ENCODE results near the gene MAP4K1.

MAP4K1 gene

DNA sequence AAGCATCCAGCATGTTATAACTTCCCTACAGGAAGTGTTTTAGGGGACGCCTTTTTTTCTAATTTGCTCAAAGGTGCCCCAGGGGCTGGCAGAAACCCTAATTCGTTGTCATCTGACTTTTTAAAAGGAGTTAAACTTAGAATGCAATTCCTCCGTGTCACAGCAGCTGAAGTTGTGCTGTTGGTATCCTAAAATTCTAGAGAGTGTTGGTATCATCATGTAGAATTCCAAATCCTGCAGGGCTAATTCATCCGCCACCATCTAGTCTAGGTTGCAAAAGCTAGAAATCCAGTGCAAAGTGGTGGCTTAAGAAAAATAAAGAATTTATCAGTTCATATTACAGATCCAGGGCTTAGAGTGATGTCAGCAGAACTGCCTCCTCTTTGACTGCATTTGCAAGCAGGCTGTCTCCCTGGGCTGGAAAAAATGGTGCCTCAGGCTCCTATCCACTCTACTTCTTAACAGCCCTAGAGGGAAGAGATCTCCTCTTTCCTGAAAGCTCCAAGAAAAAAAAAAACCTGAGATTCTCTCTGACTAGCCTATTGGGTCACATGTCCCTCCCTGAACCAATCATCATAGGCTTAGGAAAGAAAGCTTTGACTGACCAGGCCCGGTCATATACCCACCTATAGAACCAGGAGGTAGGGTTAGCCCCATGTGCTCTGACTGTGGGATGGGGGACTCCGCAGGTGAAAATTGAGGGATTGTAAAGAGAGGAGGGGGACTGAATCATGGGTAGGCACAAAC lies 73.0 kb downstream of the MAP4K1 start:
- DNase-seq (ENCODE audit: low spot score): peak; percentile 78

DNA sequence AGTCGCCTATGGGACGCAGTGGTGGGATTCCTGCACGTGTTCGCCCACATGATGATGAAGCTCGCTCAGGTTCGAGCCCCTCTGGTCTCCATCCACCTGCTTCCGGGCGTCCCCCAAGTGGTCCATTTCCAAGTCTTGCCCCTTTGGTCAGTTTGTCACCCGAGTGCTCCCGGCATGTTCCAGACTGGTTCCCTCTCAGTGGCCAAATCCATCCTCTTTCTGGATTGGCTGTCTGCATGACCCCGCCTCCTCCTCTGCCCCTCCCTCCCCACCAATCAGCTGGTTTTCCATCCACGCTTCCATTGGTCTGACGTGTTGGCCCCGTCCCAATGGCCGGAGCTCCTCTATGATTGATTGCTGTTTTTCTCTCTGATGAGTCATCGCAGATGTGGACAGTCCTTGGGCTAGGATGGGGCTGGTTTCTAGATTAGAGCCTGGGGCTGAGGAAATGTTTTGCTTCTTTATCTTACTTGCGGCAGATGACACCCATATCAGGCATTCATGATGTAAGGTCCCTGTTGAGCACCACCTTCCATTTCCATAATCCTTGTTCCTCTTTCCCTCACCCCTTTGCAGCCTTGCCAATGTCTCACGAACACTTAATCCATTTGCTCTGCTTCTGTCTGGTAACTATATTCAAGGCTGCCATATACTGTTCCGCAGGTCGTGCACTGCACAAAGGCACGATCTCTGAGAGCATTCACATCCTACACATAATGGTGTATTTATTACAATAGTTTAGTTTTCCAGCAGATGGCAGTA lies 73.8 kb downstream of the MAP4K1 start:
- peak; percentile 21 for DNase-seq (ENCODE audit: low spot score)

DNA sequence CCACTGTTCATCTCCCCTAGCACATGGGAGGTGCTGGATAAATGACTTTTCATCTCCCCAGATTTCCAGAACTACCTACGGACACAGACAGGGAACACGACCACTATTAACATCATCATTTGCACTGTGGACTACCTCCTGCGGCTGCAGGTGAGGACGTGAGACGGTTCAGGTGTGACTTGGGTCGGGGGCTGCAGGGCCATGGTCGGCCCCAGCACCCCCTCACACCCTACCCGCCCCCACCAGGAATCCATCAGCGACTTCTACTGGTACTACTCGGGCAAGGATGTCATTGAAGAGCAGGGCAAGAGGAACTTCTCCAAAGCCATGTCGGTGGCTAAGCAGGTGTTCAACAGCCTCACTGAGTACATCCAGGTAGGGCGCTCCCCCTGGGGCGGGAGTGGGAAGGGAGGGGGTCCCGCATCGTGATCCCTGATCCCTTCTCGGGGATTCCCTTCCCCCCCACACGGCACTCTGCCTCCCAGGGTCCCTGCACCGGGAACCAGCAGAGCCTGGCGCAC lies 74.4 kb downstream of the MAP4K1 start:
- no peak for DNase-seq (ENCODE audit: low spot score)

DNA sequence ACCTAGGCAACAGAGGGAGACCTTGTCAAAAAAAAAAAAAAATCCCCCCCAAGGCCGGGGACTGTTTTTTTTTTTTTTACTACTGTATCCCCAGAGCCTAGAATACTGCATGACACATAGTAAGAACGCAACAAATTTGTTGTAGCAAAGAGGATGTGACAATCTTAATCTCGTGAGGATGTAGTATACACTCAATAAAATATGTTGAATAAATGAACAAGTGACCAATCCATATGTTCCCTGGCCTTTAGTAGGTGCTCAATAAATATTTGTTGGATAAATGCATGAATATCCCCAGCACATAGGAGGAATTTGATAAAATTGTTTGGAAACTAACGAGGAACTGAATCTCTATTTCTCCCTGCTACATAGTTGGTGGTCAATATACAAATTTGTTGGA lies 75.7 kb downstream of the MAP4K1 start:
- DNase-seq (ENCODE audit: low spot score): no peak

DNA sequence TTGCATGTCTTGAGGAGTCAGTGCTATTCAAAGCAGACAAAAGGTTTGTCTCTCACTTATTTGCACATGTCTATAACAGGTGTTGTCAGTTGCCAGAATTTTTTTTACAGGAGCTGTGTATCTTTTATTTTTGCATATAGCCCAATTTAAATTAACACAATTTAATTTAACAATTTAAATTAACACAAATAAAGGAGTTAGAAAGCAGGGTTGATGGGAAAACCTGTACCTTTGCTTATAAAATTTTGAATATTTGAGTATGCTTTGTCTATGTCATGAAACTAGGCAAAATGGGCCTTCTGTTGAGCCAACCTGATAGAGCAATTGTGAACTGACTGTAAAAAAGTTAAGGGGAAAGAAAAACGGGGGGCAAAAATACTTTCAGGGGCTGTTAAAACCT lies 78.0 kb downstream of the MAP4K1 start:
- DNase-seq (ENCODE audit: low spot score): no peak

DNA sequence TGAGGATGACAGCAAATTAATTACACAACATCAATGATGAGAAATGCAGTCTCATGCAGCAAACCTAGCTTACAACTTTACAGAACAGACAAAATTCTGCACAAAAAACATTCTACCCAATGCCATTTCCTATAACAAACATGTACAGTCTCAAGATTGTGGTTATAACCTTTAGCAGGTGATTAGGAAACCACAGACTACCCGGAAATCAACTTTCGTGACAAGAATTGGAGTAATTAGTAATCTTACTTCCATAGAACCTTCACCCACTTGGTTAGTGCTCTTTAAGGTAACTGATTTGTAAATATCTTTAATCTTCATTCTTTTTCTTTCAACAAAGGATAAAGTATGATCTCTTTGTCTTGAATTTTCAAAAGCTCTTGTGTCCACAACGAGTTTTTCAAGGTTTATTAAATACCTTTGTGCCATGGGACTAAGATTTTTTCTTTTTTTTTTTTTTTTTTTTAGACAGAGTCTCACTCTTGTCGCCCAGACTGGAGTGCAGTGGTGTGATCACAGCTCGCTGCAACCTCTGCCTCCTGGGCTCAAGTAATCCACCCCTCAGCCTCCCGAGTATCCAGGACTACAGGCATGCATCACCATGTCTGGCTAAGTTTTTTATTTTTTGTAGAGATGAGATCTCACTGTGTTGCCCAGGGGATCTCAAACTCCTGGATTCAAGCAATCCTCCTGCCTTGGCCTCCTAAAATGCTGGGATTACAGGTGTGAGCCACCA lies 78.8 kb downstream of the MAP4K1 start:
- DNase-seq (ENCODE audit: low spot score): peak; percentile 85

DNA sequence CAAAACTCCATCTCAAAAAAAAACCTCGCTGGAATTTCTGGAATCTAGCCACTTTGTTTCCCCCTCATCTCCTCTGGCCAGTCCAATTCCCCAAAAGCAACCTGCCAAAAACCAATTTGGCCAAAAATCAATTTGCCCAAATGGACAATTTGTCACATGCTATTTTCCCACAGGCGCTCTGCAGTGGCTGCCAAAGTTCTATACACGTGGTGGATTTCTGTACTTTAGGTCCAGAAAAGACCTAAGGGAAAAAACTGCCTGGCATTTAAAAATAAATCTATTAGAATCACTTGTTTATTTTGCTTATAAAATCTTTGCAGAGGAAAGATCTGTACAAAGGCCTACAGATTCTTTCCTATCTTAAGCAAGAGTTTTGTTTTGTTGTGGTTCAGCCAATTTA lies 79.4 kb downstream of the MAP4K1 start:
- no peak for DNase-seq (ENCODE audit: low spot score)
